Ovary (tissue), 3 donors: ENCODE measurements around the gene REEP3.

Experiments
- CTCF ChIP-seq, 3 donors: fragments of 450-650 bp in 2 of 3; fragments of 200-600 bp in 1 of 3; IDR thresholded peaks; one replicate each; pipeline versions ENCODE4 v1.5.1 to v1.8.0; 2016 to 2022; ENCODE audit warnings: antibody characterized with exemption in 3 of 3, mild to moderate bottlenecking in 1 of 3
- POLR2A ChIP-seq: fragments of 450-650 bp; IDR thresholded peaks from one replicate; pipeline ENCODE4 v1.6.1; 2017; ENCODE audit warnings: antibody characterized with exemption, mild to moderate bottlenecking, moderate library complexity
- donor health status: DM: no; HTN: no; CAD: no.

- no peak for TF ChIP-seq POLR2A
- TF ChIP-seq CTCF (IDR thresholded peaks at IDR 0.05): no peak
These were observed 6.0 kb upstream of the REEP3 start for GRCh38 chr10:63515002-63515763.
